H1 (cell line): ENCODE measurements around the gene LHPP. TPM values are rescaled to one million over a fixed set of nuclear protein-coding genes. Genes with fewer than 3 reads are reported as not detected.

Source experiments
- CTBP2 ChIP-seq: IDR thresholded peaks from 2 replicates; pipeline ENCODE4 v1.7.0; 2011; ENCODE audit warnings: borderline replicate concordance, mild to moderate bottlenecking, moderate library complexity, mixed read lengths, low read length; ENCODE audit not compliant: insufficient read depth, insufficient read length
- EGR1 ChIP-seq: IDR thresholded peaks from 2 replicates; pipeline ENCODE4 v1.6.1; 2011; ENCODE audit warnings: low read depth, low read length, borderline replicate concordance
- EP300 ChIP-seq, 2 experiments: IDR thresholded peaks; 1 replicate in 1 of 2; 2 replicates in 1 of 2; pipeline ENCODE4 v1.6.1; 2011 to 2012; ENCODE audit warnings: low read depth in 2 of 2, low read length in 2 of 2, mild to moderate bottlenecking in 2 of 2, borderline replicate concordance in 1 of 2, inconsistent platforms in 1 of 2, moderate library complexity in 1 of 2
- EZH2 ChIP-seq: fragments of 200-600 bp; sonication (generic); IDR thresholded peaks from 2 replicates; pipeline ENCODE4 v1.7.1; 2012; ENCODE audit warnings: low read depth, mild to moderate bottlenecking, moderate library complexity, low read length, inconsistent platforms; ENCODE audit not compliant: severe bottlenecking
- HDAC6 ChIP-seq: IDR thresholded peaks from one replicate; pipeline ENCODE4 v1.7.1; 2012; ENCODE audit warnings: low read depth, mild to moderate bottlenecking, inconsistent platforms, low read length, moderate library complexity
- KDM5A ChIP-seq: fragments of 200-600 bp; IDR thresholded peaks from 2 replicates; pipeline ENCODE4 v1.7.1; 2012; ENCODE audit warnings: mild to moderate bottlenecking, low read length, inconsistent platforms, mixed read lengths
- PHF8 ChIP-seq: fragments of 200-600 bp; sonication (generic); conservative IDR thresholded peaks from 2 replicates; pipeline ENCODE4 v1.7.1; 2012; ENCODE audit warnings: low read depth, mild to moderate bottlenecking, inconsistent platforms, low read length, moderate library complexity
- POU5F1 ChIP-seq: IDR thresholded peaks from 2 replicates; pipeline ENCODE4 v1.6.1; 2011; ENCODE audit warnings: low read depth, mild to moderate bottlenecking, low read length, moderate library complexity
- RXRA ChIP-seq: IDR thresholded peaks from 2 replicates; pipeline ENCODE4 v1.6.1; 2011; ENCODE audit warnings: low read depth, mild to moderate bottlenecking, low read length, moderate library complexity; ENCODE audit not compliant: insufficient read depth
- SP1 ChIP-seq: IDR thresholded peaks from 2 replicates; pipeline ENCODE4 v1.6.1; 2011; ENCODE audit warnings: low read depth, low read length
- SP2 ChIP-seq: IDR thresholded peaks from 2 replicates; pipeline ENCODE4 v1.6.1; 2012; ENCODE audit warnings: mild to moderate bottlenecking, low read length, inconsistent platforms
- SP4 ChIP-seq: IDR thresholded peaks from 2 replicates; pipeline ENCODE4 v1.6.1; 2012; ENCODE audit warnings: low read length, inconsistent platforms
- SUZ12 ChIP-seq: fragments of 200-600 bp; sonication (generic); IDR thresholded peaks from 2 replicates; pipeline ENCODE4 v1.6.1; 2012; ENCODE audit warnings: mild to moderate bottlenecking, inconsistent platforms, low read length, moderate library complexity, mixed read lengths
- TAF1 ChIP-seq: IDR thresholded peaks from 2 replicates; pipeline ENCODE4 v1.6.1; 2011; ENCODE audit warnings: mild to moderate bottlenecking, low read depth, low read length
- TBP ChIP-seq: IDR thresholded peaks from 2 replicates; pipeline ENCODE4 v1.6.1; 2011; ENCODE audit warnings: low read depth, low read length, improper control_type of control experiment
- YY1 ChIP-seq: IDR thresholded peaks from 2 replicates; pipeline ENCODE4 v1.6.1; 2011; ENCODE audit warnings: low read depth, mild to moderate bottlenecking, low read length
- polyA plus RNA-seq, 7 experiments: library from polyadenylated mRNA; depleted of rRNA in 3 of 7; stranded (reverse) in 5 of 7; unstranded in 2 of 7; fragments of >200 nt in 5 of 7; fragments of 200-250 nt in 2 of 7; gene quantifications; 1 replicate in 5 of 7; 2 replicates in 1 of 7; 4 replicates in 1 of 7; pipeline versions ENCODE4 v1.2.1 to v1.2.3, GENCODE V29; 2011 to 2013; ENCODE audit warnings: missing spikeins in 2 of 7, mixed read lengths in 2 of 7
- total RNA-seq: library from RNA; stranded (reverse); fragmentation: NEBNext Ultra II Directional; extraction: Animal tissue kit (Norgen Biotek cat#: 25700); gene quantifications from 2 replicates; pipeline ENCODE4 v1.2.1, GENCODE V29; 2021
- TF ChIP-seq, protein P1 (sequence below): IDR thresholded peaks from 2 replicates; pipeline ENCODE4 v1.6.1; 2012; ENCODE audit warnings: inconsistent platforms
- TF ChIP-seq, protein P2 (sequence below), 3 experiments: IDR thresholded peaks; 1 replicate in 2 of 3; 2 replicates in 1 of 3; pipeline versions ENCODE4 v1.5.1 to v1.6.1; 2011; ENCODE audit warnings: low read length in 3 of 3, mild to moderate bottlenecking in 3 of 3, inconsistent platforms in 2 of 3, low read depth in 1 of 3, moderate library complexity in 1 of 3; ENCODE audit not compliant: insufficient read depth in 1 of 3; ENCODE audit errors: control extremely low read depth in 1 of 3
- TF ChIP-seq, protein P3 (sequence below): IDR thresholded peaks from 2 replicates; pipeline ENCODE4 v1.6.1; 2012; ENCODE audit warnings: inconsistent platforms

LHPP gene
- total and polyA plus RNA-seq, 2 of the 8 experiments (the other 6 are each of a cell fraction or from before 2014, with no cell fraction given), result 26.0 to 45.0 TPM

DNA sequence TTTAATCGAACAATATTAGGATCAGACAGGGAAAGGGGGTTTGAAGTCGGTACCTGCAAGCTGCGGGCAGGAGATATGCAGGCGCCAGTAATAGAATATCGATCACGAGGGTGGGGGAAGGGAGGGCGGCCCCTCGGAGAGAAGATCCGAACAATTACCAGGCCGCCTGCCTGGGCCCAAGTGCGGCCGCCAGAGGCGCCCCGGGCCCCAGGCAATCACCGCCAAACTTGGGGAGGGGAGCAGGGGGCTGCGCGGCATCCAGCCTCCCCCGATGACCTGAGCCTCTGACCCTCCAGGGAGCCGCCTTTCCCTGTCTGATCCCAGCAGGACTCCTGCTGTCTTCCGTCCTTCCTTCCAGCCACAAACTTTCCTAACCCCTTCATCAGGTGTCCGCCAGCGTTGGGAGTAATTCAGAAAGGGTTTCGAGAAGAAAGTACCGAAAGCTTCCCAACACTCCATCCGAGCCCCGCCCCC is 12.9 kb upstream of the LHPP start (continued):
- TF ChIP-seq SP2, result no peak
- no peak for TF ChIP-seq CTBP2
- no peak for TF ChIP-seq POU5F1
- peak; percentile 21 for TF ChIP-seq EZH2
- no peak for TF ChIP-seq PHF8
- no peak for TF ChIP-seq EGR1
- no peak for TF ChIP-seq HDAC6
- TF ChIP-seq, protein P1, sequence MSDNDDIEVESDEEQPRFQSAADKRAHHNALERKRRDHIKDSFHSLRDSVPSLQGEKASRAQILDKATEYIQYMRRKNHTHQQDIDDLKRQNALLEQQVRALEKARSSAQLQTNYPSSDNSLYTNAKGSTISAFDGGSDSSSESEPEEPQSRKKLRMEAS, result 0 out of 2 replicates have a peak, but pooled peaks have one; percentile 13
- TF ChIP-seq TBP, result no peak
- TF ChIP-seq EP300 (IDR thresholded peaks at IDR 0.05; ENCODE audit: borderline replicate concordance in 1 of 2, low read depth in 2 of 2, low read length in 2 of 2), result peak in 1 of 2 experiments; percentile 39; a peak in 1 of 3 replicates
- TF ChIP-seq, protein P2, sequence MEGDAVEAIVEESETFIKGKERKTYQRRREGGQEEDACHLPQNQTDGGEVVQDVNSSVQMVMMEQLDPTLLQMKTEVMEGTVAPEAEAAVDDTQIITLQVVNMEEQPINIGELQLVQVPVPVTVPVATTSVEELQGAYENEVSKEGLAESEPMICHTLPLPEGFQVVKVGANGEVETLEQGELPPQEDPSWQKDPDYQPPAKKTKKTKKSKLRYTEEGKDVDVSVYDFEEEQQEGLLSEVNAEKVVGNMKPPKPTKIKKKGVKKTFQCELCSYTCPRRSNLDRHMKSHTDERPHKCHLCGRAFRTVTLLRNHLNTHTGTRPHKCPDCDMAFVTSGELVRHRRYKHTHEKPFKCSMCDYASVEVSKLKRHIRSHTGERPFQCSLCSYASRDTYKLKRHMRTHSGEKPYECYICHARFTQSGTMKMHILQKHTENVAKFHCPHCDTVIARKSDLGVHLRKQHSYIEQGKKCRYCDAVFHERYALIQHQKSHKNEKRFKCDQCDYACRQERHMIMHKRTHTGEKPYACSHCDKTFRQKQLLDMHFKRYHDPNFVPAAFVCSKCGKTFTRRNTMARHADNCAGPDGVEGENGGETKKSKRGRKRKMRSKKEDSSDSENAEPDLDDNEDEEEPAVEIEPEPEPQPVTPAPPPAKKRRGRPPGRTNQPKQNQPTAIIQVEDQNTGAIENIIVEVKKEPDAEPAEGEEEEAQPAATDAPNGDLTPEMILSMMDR (IDR thresholded peaks at IDR 0.05; ENCODE audit: control extremely low read depth in 1 of 3, insufficient read depth in 1 of 3, low read depth in 1 of 3, low read length in 3 of 3), result peak; percentile 45 to 49 (median 47)
- TF ChIP-seq, protein P3, sequence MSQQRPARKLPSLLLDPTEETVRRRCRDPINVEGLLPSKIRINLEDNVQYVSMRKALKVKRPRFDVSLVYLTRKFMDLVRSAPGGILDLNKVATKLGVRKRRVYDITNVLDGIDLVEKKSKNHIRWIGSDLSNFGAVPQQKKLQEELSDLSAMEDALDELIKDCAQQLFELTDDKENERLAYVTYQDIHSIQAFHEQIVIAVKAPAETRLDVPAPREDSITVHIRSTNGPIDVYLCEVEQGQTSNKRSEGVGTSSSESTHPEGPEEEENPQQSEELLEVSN, result no peak
- no peak for TF ChIP-seq KDM5A
- TF ChIP-seq SP4, result no peak
- TF ChIP-seq TAF1, result 0 out of 2 replicates have a peak, but pooled peaks have one; percentile 10
- no peak for TF ChIP-seq RXRA
- TF ChIP-seq SP1, result peak; percentile 19; the same call in 1 of the 2 replicates
- no peak for TF ChIP-seq SUZ12
- TF ChIP-seq YY1, result 0 out of 2 replicates have a peak, but pooled peaks have one; percentile 16
